GM12872 (cell line): ENCODE measurements around the gene SPEM1.

Source experiments
- CTCF ChIP-seq: IDR thresholded peaks from 3 replicates; pipeline ENCODE4 v1.5.1; 2011; ENCODE audit warnings: low read depth, mild to moderate bottlenecking, low read length, moderate library complexity; ENCODE audit not compliant: insufficient read depth

The SPEM1 gene

GRCh38 chr17:7468804-7469389 is 48.8 kb downstream of the SPEM1 start:
- no peak for TF ChIP-seq CTCF
